Measurements from ENCODE around the gene TIPARP. TPM values are rescaled to one million over a fixed set of nuclear protein-coding genes. Genes with fewer than 3 reads are reported as not detected.
"Not testable (repeated sequence)": the region's sequence is repeated elsewhere in the genome, so short reads cannot be mapped to it uniquely, and the experiment has no call there.

TIPARP gene
- total RNA-seq, 1 donor from 2014 or later: 28.2 TPM

DNA sequence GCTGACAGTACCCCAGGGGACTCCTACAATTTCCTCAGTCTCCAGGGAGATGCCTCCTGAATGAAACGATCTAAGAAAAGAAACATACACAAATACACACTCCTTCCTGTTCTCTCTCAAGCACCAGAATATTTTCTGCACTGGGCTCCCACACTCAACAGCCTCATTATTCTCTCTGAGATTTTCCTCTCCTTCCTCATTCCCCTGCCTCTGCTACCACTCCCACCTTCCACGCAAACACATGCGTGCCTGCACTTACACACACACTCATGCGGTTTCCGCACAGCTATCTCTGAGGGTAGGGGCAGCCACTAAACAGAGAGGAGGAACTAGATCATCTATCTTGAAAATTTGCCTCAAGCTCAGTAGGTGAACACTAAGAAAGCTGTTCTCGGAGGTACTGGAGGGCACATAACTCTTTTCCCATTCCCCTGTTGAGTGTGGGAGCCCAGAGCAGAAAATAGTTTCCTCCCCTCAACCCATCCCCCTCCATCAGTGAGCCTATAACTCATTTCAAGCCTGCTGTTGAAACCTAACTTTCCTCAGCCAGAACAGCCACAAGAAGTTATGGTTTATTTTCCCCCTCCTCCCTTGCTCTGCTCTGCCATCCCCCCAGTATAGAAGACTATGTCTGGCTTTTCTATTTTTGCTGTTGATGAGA, 30.5 kb upstream of the TIPARP start:
- ATAC-seq (peak; percentile 28), DNase-seq (no peak)
- intact Hi-C loops (cut with micrococcal nuclease): no loop called here

DNA sequence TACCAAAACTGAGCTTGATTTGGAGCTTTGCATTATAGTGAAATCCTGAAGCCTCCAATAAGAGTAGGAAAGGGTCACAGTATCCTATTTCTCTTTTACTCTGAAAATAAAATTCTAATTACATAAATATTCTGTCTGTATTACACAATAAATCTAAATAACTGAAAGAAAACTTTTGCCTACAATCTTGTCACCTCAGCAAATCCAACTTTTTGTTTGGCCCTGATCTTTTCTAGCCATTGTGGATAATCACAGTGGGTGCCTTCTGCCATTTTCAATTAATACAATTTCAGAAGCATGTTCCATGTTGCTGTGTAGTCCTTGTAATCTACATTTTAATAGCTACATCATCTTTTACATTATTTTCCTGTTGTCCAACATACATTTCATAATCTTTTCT, 29.4 kb upstream of the TIPARP start:
- no peak for DNase-seq
- ATAC-seq: no peak
- intact Hi-C loops (cut with micrococcal nuclease): no loop called here

DNA sequence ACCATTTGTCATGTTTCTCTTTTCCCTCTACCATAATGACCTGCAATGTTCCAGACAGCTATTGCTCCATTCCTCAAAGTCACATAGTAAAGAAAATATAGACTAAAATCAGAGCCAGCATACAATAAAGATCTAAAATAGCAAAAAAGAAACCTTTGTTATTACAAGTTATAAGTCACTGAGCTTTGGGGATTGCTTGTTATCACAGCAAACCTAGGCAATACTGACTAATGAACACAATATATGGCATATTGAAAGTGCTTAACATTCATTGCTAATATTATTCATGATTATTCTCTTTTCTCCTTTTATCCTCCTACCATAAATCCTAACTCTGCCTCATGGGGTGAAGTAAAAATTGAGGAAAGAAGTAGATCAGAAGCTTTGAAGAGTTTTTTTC, 27.4 kb upstream of the TIPARP start:
- no peak for DNase-seq
- ATAC-seq: no peak
- intact Hi-C loops (cut with micrococcal nuclease): no loop called here

DNA sequence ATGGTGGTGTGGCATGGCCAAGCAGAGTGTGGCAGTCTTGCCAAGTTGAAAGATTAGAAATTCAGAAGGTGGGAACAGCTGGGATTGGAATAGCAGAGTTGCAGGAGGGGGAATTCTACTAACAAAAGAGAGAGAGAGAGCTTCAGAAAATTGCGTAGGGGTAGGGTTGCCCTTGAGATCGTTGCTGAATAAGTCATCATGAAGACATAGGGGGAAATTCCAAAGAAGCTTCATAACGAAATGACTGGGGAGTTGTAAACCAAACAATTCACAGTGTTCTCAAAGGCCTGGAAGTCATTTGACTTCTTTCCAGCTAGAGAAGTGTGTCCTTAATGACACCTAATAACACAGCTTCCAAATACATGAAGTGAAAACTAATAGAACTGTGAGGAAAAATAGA, 26.3 kb upstream of the TIPARP start:
- intact Hi-C loops (cut with micrococcal nuclease): no loop called here
- no peak for ATAC-seq
- no peak for DNase-seq

DNA sequence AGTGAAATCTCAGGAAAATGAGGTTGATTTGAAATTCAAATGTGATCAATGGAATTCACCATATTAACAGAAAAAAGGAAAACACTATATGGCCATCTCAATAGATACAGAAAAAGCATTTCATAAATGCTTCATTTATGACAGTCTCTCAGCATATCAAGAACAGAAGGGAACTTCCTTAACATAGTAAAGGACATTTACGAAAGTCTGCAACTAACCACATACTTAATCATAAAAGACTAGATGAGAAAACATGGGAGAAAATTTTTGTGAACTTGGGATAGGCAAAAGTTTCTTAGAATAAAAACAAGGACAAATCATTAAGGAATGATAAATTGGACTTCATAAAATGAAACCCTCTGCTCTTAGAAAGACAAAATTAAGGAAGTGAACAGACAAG, 24.7 kb upstream of the TIPARP start:
- intact Hi-C loops (cut with micrococcal nuclease): no loop called here
- no peak for ATAC-seq
- no peak for DNase-seq

DNA sequence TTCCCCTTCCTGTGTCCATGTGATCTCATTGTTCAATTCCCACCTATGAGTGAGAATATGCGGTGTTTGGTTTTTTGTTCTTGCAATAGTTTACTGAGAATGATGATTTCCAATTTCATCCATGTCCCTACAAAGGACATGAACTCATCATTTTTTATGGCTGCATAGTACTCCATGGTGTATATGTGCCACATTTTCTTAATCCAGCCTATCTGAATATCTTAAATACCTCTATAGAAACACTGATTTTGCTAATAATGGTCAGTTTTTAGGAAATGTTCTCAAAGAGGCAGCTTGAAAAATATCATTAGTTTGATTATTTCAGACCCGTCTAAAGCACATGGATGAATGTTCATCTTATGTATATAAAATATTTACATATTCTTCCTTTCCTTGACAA, 21.7 kb upstream of the TIPARP start:
- intact Hi-C loops (cut with micrococcal nuclease); DNase-seq; ATAC-seq: not testable (repeated sequence)

DNA sequence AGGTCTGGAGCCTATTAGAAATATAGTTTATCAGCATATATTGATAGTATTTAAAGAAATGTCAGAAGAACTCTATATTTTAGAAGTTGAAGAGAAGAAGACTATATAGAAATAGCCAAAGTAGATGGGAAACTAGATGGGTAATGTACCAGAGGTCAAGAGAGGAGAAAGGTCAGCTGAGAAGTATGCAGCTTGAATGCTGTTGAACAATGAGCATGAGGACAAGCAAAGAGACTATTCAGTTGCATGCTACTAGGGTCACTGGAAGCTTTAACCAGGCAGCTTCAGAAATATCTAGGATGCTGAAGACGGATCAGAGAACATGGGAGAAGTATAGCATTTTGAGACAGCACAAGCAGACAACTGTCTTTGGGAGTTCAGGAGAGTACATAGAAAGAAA, 19.6 kb upstream of the TIPARP start:
- intact Hi-C loops (cut with micrococcal nuclease): no loop called here
- ATAC-seq (no peak), DNase-seq (no peak)

DNA sequence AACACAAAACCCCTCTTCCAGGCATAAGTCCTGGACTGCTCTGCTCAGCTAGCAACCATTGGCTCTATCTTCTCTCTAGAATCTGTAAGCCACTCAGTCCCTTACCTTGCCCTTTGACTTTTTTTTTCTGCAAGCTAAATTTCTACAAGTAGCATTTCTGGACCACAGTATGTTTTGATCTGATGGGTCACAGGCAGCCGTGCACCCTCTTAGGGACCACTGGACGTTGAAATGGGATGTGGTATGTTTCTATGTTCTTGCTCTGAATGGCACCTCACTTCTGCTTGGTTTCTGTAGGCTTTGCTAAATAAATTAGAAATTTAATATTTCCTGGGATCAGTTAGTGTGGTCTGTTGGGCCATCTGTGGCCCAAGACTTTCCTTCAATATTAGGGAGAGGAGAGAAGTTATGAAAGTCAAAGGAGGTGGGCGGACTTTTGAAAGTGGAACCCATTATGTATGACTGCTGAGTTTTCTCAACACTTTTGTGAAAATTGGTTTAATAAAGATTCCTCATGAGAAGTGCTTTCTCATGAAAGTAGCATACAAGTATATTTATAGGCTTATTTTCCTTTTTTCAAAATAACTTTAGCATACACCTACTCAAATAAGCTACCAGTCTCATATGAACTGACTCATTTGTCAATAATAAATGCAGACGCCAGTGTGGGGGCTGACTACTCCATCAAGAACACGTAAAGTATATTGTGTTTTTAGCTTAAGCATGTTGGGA, 18.4 kb upstream of the TIPARP start:
- ATAC-seq: no peak
- no peak for DNase-seq
- intact Hi-C loops (cut with micrococcal nuclease): no loop called here

DNA sequence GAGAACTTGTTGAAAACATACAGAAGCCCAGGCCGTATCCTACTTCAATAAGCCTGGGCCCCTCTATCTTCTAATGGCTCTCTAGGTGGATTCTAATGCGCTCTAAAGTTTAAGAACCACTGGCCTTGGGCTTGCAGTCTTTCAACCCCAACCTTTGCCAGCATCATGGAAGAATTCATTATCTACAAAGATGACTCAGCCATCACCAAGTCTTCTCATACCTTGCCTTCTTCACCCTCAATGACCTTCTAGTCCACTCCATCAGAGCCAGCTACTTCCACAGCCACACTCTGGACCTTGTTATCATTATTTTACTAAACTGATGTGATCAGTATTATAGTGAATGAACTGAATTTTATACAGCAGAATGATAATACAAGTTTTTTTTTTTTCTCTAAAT, 16.9 kb upstream of the TIPARP start:
- no peak for ATAC-seq
- intact Hi-C loops (cut with micrococcal nuclease): no loop called here

DNA sequence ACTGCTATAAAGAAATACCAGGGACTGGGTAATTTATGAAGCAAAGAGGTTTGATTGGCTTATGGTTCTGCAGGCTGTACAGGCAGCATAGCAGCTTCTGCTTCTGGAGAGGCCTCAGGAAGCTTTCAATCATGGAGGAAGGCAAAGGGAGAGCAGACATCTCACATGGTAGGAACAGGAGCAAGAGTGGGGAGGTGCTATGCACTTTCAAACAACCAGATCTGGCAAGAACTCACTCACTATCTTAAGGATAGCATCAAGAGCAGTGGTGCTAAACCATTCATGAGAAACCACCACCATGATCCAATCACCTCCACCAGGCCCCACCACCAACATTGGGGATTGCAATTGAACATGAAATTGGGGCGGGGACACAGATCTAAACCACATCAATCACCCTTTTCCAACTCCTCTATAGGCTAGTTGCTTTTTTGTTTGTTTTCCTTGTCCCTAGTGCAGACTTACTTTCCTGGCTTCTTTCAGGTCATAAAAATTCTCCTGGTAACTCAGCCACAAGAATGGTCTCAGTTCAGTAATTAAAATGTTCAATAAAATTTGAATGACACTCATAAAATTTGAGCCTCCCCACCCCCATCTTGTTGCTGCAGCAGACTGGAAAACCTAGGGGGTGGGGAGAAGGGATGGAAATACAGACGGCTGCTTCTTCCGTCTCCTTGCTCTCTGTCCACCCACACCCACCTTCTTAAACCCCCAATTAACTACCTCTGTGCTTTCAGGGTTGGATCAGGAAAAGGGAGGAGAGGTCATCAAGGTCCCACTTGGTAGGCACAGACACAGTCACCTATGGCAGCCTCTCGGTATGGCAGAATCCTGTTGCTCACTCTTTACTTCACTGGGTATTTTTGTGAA, 16.3 kb upstream of the TIPARP start:
- intact Hi-C loops (cut with micrococcal nuclease): no loop called here
- ATAC-seq (no peak), DNase-seq (no peak)

More for the DNA sequence above, 16.9 kb upstream of the TIPARP start:
- no peak for DNase-seq

DNA sequence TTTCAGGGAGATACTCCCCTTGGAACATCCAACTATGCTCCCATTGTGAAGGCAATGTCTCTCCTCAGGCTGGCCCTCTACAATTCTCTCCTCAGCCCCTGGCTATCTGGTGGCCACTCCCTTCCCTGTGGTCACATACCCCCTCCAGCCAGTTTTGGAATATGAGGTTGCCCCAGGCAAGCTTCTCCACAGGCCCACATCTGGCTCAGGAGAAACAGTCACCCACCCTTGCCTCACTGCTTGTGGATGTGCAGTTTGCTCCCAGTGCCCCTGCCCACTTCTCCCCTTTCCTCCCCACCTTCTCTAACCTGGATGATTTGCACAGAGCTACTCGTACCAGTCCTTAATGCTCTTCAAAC, 15.7 kb upstream of the TIPARP start:
- DNase-seq (no peak), ATAC-seq (no peak)
- intact Hi-C loops (cut with micrococcal nuclease): no loop called here

DNA sequence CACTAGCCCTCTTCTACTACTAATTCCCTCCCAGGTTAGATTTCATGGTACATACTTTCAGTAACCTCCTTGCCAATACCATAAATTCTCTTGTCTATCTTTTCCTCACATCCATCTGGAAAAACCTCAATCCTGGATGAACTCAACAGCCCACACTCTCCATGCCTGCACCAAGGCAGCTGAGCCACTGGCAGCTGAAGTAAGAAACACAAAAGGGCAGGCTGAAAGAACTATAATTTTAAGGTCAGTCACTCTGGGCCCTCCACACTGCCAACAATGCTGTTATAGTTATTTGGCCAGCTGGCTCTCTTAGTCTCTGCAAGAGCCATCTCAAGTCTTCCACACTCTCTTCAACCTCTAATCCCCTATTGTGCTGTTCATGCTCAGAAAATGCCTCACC, 15.1 kb upstream of the TIPARP start:
- DNase-seq (no peak), ATAC-seq (no peak)
- intact Hi-C loops (cut with micrococcal nuclease): no loop called here

DNA sequence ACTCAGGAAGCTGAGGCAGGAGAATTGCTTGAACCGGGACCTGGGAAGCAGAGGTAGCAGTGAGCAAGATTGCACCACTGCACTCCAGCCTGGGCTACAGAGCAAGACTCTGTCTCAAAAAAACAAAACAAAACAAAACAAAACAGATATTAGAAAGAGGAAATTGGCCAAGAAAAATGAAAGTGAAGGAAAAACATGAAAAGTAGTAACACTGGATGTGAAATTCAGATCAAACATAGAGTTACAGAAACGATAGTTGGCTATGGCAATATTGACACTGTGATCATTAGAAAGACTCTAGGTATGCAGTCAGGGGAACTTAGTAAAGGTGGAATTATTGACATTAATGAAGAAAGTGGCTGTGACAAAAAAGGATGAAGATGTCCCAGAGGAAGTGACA, 13.2 kb upstream of the TIPARP start:
- ATAC-seq (no peak), DNase-seq (no peak)
- intact Hi-C loops (cut with micrococcal nuclease): no loop called here

DNA sequence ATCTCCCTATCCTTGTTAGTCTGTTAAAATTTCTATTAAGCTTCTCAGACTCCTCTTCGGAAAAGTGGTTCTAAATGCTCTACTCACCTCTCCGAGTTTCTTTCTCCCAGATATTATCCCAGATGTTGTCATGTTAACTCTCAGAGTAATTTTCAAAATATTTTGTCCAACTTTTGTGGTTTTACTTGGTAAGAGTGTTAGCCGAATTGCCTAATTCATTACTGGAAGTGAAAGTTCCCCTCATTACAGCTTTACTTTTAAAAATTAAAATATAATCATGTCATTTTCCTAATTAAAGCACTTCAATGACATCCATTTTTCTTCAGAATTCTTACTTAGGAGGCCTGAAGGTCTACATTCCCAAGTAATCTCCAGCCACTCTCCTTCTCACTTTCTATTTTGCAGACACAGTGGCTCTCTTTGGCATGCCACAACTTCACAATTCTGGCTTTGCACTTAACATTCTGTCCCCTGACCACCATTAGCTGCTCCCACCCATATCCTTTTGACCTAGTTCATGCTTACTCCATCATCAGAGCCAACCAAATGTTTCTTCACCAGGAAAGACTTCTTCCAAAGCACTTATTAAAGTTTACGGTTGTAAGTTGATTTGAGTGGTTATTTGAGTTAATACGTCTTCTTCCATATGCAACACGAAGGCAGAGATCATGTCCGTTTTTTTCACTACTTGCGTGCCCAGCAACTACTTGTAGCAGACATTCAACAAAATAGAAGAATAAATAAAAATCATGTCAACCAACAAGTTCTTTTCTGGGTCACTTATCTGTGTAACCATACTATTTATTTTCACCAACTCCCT, 10.2 kb upstream of the TIPARP start:
- no peak for DNase-seq
- intact Hi-C loops (cut with micrococcal nuclease): no loop called here
- no peak for ATAC-seq

DNA sequence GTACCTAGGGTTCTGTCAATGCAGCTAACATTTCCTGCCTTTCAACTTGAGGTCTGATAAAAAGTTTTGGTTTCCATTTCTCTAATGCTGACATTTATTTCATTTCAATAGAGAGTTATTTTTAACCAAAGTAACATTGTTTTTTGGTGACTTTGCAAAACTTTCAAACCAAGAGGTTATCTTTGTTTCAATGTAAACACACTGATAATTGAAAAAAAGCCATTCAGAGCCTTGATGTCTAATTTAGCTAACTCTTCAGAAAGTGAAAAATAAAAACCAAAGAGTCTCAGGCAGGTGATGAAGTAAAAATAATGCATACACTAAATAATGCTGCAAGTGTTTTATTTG, 9.6 kb upstream of the TIPARP start:
- intact Hi-C loops (cut with micrococcal nuclease): no loop called here
- no peak for DNase-seq
- ATAC-seq: no peak

DNA sequence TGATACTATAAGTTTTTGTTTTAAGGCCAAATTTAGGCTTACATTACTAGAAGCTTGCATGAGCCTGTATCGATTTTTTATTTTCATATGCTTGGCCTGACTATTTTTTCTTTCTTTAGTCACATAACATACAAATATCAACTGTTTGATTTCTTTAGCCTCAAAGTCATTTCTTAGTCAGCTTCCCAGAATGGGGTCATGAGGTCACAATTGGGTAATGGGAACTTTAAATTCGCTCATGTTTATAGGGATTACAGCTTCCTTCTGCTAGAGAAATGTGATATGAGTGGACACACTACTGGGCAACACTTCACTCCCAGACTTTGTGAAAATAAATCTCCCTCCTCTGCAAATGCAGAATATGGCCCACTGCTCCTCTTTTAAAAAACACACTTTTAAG, 9.1 kb upstream of the TIPARP start:
- intact Hi-C loops (cut with micrococcal nuclease): no loop called here
- ATAC-seq: no peak
- no peak for DNase-seq

DNA sequence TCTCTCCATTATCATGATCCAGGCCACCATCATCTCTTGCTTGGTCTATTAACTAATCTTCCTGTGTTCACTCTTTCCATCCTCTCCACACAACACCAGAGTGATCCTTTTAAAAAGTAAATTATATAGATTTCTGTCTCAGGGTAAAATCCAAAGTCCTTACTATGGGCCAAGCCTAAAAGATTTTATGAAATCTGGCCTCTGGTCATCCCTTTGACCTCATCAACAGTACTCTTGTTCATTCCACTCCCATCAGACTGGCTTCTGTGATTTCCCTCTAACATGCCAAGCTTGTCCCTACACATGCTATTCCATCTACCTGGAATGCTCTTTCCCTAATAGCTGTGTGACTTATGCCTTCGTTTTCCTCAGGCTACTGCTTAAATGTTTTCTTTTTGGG, 8.3 kb upstream of the TIPARP start:
- DNase-seq: no peak
- intact Hi-C loops (cut with micrococcal nuclease): no loop called here
- no peak for ATAC-seq

DNA sequence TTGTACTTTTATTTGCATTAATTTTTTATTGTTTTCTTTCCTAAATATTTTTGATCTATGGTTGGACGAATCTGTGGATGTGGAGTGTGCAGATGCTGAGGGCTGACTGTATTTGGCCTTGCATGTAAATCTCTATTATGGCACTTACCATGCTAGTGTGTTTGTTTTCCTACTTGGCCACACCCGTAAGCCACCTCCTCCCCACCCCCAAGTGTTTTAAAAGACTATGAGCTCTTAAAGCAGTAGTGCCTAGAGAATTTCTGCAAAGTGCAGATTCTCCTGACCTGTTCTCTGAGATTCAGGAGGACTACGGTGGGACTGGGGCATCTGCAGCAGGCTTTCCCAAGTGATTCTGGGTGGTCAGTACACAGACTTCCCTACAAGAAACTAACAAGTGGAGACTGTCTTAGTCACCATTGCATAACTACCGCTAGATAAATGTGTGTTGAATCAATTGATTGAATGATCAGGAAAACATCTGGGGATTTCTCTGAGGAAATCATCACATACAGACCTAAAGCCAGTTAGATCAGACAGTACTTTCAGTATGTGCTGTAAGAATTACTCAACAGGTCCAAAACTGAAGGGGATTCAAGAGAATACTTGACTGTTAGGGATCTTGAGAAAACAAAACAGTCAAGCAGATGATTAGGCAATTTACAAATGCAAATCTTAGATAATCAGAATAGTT, 6.2 kb upstream of the TIPARP start:
- no peak for DNase-seq
- ATAC-seq: no peak
- intact Hi-C loops (cut with micrococcal nuclease): no loop called here

DNA sequence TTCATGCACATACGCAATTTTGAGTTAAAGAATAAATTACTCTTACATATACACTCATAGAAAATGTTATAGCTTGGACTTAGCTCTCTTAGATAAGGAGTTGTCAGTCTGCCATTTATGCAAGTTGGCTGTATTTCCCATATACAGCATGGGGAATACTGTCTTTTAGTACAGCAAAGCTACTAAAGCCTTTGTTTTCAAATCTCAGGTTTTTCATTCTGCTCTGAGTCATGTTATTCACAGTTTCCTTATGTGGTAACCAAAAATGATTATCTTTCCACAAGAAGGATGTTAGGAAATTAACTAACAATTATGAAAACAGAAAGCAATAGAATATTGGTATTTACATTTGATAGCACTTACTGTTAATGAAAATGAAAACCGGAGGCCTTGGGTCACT, 4.3 kb upstream of the TIPARP start:
- DNase-seq: no peak
- intact Hi-C loops (cut with micrococcal nuclease): loop anchor here (5.0 to 10.0 kb wide), 3 partner anchors 123 to 518 kb away; no protein-coding TSS in a partner anchor

More for the DNA sequence above, 4.3 kb upstream of the TIPARP start:
- ATAC-seq: no peak

All from left ventricle myocardium superior (tissue), 1 donor.